Measurements from ENCODE around the gene VWA5B2. TPM values are rescaled to one million over a fixed set of nuclear protein-coding genes. Genes with fewer than 3 reads are reported as not detected.
A peak's percentile ranks its signal among the peaks of the same experiment; 100 is the strongest.

Gene VWA5B2
- total and polyA plus RNA-seq, 2 of the 13 experiments (the other 11 are each of a cell fraction or from before 2014, with no cell fraction given): 0.03 to 0.04 TPM

DNA sequence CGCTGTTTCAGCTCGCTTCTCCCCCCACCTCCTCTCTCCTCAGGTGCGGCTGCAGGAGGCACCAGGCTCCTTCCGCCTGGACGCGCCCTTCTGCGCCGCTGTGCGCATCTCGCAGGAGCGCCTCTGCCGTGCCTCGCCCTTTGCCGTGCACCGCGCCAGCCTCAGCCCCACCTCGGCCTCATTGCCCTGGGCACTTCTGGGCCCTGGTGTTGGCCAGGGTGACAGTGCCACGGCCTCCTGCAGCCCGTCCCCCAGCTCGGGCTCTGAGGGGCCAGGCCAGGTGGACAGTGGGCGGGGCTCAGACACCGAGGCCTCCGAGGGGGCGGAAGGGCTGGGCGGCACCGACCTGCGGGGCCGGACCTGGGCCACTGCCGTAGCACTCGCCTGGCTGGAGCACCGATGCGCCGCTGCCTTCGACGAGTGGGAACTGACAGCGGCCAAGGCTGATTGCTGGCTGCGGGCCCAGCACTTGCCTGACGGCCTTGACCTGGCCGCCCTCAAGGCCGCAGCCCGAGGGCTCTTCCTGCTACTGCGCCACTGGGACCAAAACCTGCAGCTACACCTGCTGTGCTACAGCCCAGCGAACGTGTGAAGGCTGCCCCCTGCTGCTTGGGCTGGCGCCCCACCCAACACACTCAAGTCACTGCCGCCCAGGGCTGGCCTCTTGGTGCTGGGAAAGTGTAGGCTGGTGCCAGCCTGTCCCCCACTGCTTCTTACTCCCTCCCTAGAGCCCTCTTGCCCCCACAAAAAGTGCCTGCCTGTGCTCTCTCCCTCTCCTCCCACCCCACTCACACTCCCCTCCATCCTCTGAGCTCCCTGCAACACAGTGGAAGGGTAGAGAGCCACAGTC is 12.3 kb downstream of the VWA5B2 start (continued):
- TF ChIP-seq NR0B2 (CRISPR knock-in tag; IDR thresholded peaks at IDR 0.05) (no peak; the same call in 1 of the 2 replicates), ZNF564 (CRISPR knock-in tag; IDR thresholded peaks at IDR 0.05) (peak; percentile 92), ELF1 (CRISPR knock-in tag; IDR thresholded peaks at IDR 0.05) (peak; percentile 90), ZBTB8A (CRISPR knock-in tag; IDR thresholded peaks at IDR 0.05; ENCODE audit: borderline replicate concordance, low read depth) (peak; percentile 84; the same call in 1 of the 2 replicates), FOXA1 (IDR thresholded peaks at IDR 0.05) (no peak), FOXA1 (CRISPR knock-in tag; IDR thresholded peaks at IDR 0.05) (0 out of 2 replicates have a peak, but pooled peaks have one; percentile 20), WIZ (CRISPR knock-in tag; IDR thresholded peaks at IDR 0.05) (peak; percentile 98), RCOR2 (CRISPR knock-in tag; IDR thresholded peaks at IDR 0.05) (no peak; the same call in 1 of the 2 replicates), MED8 (CRISPR knock-in tag; IDR thresholded peaks at IDR 0.05; ENCODE audit: insufficient replicate concordance) (no peak), SMAD1 (CRISPR knock-in tag; IDR thresholded peaks at IDR 0.05; ENCODE audit: borderline replicate concordance, low read depth) (peak; percentile 91), SKIL (CRISPR knock-in tag; IDR thresholded peaks at IDR 0.05; ENCODE audit: borderline replicate concordance) (peak; percentile 88), MXI1 (IDR thresholded peaks at IDR 0.05; ENCODE audit: borderline replicate concordance, low read depth, low read length) (peak; percentile 86; the same call in 1 of the 3 replicates), ZBTB26 (CRISPR knock-in tag; IDR thresholded peaks at IDR 0.05; ENCODE audit: borderline replicate concordance) (no peak; the same call in 1 of the 2 replicates), ZNF260 (CRISPR knock-in tag; IDR thresholded peaks at IDR 0.05; ENCODE audit: borderline replicate concordance, low read depth) (peak; percentile 85; the same call in 1 of the 2 replicates), ZNF382 (CRISPR knock-in tag; IDR thresholded peaks at IDR 0.05; ENCODE audit: borderline replicate concordance) (no peak)
- TF ChIP-seq, protein P1, sequence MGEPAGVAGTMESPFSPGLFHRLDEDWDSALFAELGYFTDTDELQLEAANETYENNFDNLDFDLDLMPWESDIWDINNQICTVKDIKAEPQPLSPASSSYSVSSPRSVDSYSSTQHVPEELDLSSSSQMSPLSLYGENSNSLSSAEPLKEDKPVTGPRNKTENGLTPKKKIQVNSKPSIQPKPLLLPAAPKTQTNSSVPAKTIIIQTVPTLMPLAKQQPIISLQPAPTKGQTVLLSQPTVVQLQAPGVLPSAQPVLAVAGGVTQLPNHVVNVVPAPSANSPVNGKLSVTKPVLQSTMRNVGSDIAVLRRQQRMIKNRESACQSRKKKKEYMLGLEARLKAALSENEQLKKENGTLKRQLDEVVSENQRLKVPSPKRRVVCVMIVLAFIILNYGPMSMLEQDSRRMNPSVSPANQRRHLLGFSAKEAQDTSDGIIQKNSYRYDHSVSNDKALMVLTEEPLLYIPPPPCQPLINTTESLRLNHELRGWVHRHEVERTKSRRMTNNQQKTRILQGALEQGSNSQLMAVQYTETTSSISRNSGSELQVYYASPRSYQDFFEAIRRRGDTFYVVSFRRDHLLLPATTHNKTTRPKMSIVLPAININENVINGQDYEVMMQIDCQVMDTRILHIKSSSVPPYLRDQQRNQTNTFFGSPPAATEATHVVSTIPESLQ (CRISPR knock-in tag; conservative IDR thresholded peaks at IDR 0.05): no peak
- TF ChIP-seq, protein P2, sequence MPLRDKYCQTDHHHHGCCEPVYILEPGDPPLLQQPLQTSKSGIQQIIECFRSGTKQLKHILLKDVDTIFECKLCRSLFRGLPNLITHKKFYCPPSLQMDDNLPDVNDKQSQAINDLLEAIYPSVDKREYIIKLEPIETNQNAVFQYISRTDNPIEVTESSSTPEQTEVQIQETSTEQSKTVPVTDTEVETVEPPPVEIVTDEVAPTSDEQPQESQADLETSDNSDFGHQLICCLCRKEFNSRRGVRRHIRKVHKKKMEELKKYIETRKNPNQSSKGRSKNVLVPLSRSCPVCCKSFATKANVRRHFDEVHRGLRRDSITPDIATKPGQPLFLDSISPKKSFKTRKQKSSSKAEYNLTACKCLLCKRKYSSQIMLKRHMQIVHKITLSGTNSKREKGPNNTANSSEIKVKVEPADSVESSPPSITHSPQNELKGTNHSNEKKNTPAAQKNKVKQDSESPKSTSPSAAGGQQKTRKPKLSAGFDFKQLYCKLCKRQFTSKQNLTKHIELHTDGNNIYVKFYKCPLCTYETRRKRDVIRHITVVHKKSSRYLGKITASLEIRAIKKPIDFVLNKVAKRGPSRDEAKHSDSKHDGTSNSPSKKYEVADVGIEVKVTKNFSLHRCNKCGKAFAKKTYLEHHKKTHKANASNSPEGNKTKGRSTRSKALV (CRISPR knock-in tag; IDR thresholded peaks at IDR 0.05): peak; percentile 95
- TF ChIP-seq, protein P3, sequence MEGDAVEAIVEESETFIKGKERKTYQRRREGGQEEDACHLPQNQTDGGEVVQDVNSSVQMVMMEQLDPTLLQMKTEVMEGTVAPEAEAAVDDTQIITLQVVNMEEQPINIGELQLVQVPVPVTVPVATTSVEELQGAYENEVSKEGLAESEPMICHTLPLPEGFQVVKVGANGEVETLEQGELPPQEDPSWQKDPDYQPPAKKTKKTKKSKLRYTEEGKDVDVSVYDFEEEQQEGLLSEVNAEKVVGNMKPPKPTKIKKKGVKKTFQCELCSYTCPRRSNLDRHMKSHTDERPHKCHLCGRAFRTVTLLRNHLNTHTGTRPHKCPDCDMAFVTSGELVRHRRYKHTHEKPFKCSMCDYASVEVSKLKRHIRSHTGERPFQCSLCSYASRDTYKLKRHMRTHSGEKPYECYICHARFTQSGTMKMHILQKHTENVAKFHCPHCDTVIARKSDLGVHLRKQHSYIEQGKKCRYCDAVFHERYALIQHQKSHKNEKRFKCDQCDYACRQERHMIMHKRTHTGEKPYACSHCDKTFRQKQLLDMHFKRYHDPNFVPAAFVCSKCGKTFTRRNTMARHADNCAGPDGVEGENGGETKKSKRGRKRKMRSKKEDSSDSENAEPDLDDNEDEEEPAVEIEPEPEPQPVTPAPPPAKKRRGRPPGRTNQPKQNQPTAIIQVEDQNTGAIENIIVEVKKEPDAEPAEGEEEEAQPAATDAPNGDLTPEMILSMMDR (CRISPR knock-in tag; IDR thresholded peaks at IDR 0.05): peak; percentile 99

Measured in HepG2 (cell line).